GF-D8 (cell line): Measurements from ENCODE around the gene METTL4.

Experiments used
- DNase-seq: peaks from one replicate; lab custom pipeline; 2025; lab: John Stamatoyannopoulos, UW

METTL4 gene

GRCh38 chr18:2571200-2572170 is at the start of gene METTL4, which contains the start of gene NDC80:
METTL4 (minus strand) TSS chr18:2571505; CDS start chr18:2567216, 4,289 bp downstream.
NDC80 (plus strand) TSS chr18:2571557; CDS start chr18:2572986, 1,429 bp downstream.
- peak; percentile 80 for DNase-seq

- DNase-seq = no peak
These were observed 46.7 kb upstream of the METTL4 start for GRCh38 chr18:2618009-2618408.

GRCh38 chr18:2617401-2617998 is 46.2 kb upstream of the METTL4 start:
- no peak for DNase-seq

GRCh38 chr18:2612996-2613395 is 41.7 kb upstream of the METTL4 start:
- DNase-seq = no peak

GRCh38 chr18:2610549-2610948 is 39.2 kb upstream of the METTL4 start:
- peak; percentile 84 for DNase-seq

- DNase-seq = no peak
These were observed 38.3 kb upstream of the METTL4 start for GRCh38 chr18:2609604-2610003.

GRCh38 chr18:2606335-2606734 is 35.0 kb upstream of the METTL4 start:
- no peak for DNase-seq

GRCh38 chr18:2602844-2603243 is 31.5 kb upstream of the METTL4 start:
- no peak for DNase-seq

- DNase-seq = no peak
These were observed 26.3 kb upstream of the METTL4 start for GRCh38 chr18:2597639-2598038.

GRCh38 chr18:2590303-2590702 is 19.0 kb upstream of the METTL4 start:
- DNase-seq = no peak

- no peak for DNase-seq
These were observed 18.2 kb upstream of the METTL4 start for GRCh38 chr18:2589345-2590068.

GRCh38 chr18:2588666-2589344 is 17.5 kb upstream of the METTL4 start:
- no peak for DNase-seq

- DNase-seq = no peak
These were observed 16.5 kb upstream of the METTL4 start for GRCh38 chr18:2587788-2588187.

- DNase-seq = no peak
These were observed 2.1 kb upstream of the METTL4 start for GRCh38 chr18:2573408-2573807.

- DNase-seq = no peak
These were observed 1.6 kb upstream of the METTL4 start for GRCh38 chr18:2572892-2573291.

- DNase-seq = no peak
These were observed 865 bp upstream of the METTL4 start for GRCh38 chr18:2572171-2572569.

- peak; percentile 67 for DNase-seq
These were observed 519 bp downstream of the METTL4 start for GRCh38 chr18:2570772-2571199.

- no peak for DNase-seq
These were observed 1.7 kb downstream of the METTL4 start for GRCh38 chr18:2569338-2570207.

GRCh38 chr18:2568605-2569004 is 2.7 kb downstream of the METTL4 start:
- DNase-seq = no peak

GRCh38 chr18:2568129-2568528 is 3.2 kb downstream of the METTL4 start:
- no peak for DNase-seq

- no peak for DNase-seq
These were observed 6.9 kb downstream of the METTL4 start for GRCh38 chr18:2564373-2564772.
